Measurements from ENCODE around the gene SRGAP3.

Gene SRGAP3

DNA sequence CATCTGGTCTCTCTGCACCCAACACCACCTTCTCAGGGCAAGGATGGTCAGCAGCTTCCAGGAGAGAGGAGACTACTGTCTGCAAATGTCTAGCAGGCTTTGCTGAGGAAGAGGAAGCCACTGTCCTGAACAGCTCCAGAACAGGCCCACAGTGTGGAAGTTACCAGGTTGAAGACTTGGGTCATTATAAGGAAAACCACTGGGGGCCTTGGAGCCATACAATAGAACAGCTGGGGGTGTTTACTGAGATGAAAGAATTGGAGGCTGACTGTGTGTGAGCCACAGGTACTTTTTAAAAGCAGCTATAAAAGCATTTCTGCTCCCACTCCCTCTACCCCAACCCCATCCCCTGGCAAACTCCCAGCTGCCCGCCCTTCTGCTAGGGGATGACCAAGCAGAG, 24.2 kb downstream of the SRGAP3 start:
- DNase-seq (ENCODE audit: low read depth, low spot score) = no peak

- DNase-seq (ENCODE audit: low read depth, low spot score) = no peak
Measured at GRCh38 chr3:9224490-9224889, 25.0 kb downstream of the SRGAP3 start.

- no peak for DNase-seq (ENCODE audit: low read depth, low spot score)
Measured at GRCh38 chr3:9223672-9224071, 25.8 kb downstream of the SRGAP3 start.

DNA sequence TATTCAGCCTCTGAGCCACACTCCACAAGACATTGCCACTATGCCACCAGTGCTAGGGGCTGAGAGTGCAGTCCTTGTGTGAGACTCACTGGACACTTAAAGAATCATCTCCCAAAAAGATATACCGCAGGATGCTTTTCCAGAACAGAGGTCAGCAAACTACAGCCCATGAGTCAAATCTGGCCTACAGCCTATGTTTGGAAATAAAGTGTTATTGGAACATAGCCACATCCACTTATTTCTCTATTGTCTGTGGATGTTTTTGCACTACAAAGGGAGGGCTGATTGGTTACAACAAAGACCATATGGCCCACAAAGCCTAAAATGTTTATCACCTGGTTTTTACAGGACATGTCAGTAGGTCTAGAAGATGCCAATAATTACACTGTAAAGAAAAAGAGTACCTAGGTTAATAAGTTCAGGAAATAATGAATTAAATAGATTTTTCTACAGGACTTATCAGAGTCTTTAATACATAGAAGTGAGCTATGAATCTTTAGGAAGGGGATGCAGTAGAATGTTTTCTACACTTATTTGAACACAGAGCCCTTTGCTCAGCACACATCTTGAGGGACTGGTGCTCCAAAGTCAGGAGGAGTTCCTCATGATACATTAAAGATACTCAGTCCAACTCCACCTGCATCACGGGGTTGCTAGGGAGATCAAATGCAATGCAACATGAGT, 26.3 kb downstream of the SRGAP3 start:
- no peak for DNase-seq (ENCODE audit: low read depth, low spot score)

DNA sequence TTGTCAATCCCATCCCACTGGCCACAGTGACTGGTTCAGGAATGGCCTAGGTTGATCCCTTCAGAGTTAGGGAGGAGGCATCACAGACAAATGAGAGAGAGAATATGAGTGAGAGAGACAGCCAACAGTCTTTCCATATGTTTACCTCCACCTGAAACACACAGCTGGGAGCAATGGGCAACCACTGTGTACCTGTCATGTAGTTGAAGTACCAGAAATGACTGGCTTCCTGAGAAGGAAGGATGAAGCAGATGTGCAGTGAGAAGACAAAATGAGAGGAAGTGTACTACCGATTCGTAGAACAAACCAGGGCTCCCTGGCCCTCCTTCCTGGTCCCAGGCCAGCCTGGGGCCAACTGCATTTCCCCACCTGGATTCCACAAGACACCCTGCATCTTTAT, 27.4 kb downstream of the SRGAP3 start:
- no peak for DNase-seq (ENCODE audit: low read depth, low spot score)

GRCh38 chr3:9218514-9218846, 31.0 kb downstream of the SRGAP3 start:
- DNase-seq (ENCODE audit: low read depth, low spot score) = no peak

- no peak for DNase-seq (ENCODE audit: low read depth, low spot score)
Measured at GRCh38 chr3:9217784-9218513, 31.5 kb downstream of the SRGAP3 start.

DNA sequence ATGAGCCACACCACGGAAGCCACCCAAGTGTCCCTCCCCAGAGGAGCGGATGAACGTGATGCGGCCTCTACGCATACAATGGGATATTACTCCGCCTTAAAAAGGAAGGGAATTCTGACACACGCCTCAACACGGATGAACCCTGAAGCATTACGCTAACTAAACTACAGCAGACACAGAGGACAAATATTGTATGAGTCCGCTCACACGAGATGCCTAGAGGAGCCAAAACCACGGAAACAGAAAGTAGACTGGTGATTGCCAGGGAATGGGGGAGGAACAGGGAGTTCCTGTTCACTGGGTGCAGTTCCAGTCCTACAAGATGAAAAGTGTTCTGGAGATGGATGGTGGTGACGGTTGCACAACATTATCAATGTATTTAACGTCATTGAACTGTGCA, 32.7 kb downstream of the SRGAP3 start:
- DNase-seq (ENCODE audit: low read depth, low spot score) = no peak

- no peak for DNase-seq (ENCODE audit: low read depth, low spot score)
Measured at GRCh38 chr3:9214599-9214998, 34.8 kb downstream of the SRGAP3 start.

DNA sequence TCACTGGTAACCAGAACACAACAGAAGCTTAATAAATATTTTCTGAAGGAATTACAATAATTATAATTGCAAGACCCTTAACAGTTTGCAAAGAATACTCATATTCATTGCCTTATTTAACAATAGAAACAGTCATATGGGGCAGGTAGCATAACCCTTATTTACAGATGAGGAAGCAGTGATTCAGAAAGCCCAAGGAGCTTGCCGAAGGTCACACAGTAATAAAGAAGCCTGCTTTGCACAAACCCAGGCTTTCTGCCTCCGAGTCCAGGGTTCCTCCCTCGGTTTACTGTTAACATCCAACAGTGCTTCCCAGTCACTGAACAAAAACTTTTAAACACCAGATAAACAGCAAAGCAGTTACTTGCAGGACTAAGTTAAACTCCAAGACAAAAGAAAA, 35.3 kb downstream of the SRGAP3 start:
- DNase-seq (ENCODE audit: low read depth, low spot score) = no peak

DNA sequence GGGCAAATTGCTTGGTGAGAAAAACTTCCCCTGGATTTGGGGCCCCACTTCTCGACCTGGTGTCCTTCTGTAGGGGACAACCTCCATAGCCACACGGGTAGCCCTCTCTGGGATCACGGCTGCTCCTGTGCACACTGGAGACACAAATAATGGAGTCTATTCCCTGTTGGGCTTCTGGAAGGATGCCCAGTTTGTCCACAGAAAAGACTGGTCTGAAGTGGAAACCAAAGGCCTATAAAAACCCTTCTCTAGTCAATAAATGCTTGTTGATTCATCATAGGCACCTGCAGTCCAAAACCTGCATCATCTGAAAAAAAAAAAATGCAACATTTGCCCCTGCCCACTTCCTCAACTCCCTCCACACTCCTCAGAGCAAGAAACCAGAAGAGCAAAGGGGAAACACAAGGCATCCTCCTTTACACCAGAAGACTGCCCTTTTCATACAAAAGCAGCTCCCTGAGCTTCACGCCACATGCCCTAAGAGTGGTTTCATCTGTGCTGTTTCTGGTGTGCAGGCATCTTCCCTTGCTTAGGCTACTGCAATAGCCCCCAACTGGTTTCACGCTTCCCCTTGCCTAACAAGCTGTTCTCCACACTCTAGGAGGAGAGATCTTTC, 36.3 kb downstream of the SRGAP3 start:
- no peak for DNase-seq (ENCODE audit: low read depth, low spot score)

DNA sequence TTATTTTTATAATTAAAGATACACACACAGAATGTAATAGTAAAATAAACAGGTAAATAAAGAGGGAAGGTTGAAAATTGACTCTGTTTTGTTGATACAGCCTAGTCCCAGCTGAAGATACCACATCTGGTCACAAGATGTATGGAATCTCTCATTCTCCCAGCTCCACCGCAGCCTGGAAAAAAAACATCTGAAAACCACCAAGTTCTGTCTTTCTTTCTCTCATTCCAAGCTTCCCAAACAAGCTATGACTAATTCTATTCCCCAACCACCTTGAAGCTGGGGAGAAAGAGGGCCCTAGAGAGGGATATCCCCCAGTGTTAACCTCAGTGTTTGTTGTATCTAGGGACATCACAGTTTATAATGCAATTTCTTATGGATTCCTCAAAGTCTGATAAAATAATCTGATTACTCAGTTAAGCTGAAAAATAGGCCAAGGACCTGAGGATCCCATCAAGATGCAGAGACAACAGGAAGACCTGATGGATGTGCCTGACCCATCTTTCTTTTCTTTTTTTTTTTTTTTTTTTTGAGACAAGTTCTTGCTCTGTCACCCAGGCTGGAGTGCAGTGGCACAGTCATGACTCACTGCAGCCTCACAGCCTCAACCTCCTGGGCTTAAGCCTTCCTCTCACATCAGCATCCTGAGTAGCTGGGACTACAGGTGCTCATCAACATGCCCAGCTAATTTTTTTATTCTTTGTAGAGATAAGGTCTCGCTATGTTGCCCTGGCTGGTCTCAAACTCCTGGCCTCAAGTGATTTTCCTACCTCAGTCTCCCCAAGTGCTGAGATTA, 38.1 kb downstream of the SRGAP3 start:
- DNase-seq (ENCODE audit: low read depth, low spot score) = no peak

GRCh38 chr3:9209777-9210176, 39.7 kb downstream of the SRGAP3 start:
- no peak for DNase-seq (ENCODE audit: low read depth, low spot score)

- no peak for DNase-seq (ENCODE audit: low read depth, low spot score)
Measured at GRCh38 chr3:9208605-9209152, 40.8 kb downstream of the SRGAP3 start.

DNA sequence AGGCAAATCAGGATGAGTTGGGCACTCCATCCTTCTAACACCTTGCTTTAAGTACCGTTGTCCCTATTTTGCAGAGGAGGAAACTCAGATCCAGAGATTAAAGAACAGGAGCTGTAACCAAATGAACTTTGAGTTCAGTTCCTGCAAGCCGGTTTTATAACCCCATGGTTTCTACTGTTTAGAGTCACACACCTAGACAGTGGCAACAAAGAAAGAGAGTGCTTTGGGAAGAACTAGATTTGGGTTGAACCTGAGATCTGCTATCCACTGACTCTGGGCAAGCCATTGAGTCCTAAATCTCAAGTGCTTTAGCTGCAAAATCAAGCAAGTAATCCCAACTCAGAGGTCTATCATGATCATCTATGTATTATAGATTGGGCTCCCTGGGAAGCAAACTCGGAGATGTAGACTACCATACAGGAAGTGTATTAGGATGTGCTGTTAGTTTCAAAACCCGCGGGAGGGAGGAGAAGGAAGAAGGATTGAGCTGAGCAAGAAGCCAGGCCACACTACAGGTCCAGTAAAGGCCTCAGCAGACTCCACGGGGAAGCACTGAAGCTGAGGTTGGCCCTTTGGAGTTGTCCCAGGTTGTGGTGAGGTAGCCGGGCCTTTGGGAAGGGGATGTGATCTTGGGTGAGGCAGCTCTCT, 42.2 kb downstream of the SRGAP3 start:
- DNase-seq (ENCODE audit: low read depth, low spot score) = no peak

- DNase-seq (ENCODE audit: low read depth, low spot score) = no peak
Measured at GRCh38 chr3:9206287-9206686, 43.2 kb downstream of the SRGAP3 start.

DNA sequence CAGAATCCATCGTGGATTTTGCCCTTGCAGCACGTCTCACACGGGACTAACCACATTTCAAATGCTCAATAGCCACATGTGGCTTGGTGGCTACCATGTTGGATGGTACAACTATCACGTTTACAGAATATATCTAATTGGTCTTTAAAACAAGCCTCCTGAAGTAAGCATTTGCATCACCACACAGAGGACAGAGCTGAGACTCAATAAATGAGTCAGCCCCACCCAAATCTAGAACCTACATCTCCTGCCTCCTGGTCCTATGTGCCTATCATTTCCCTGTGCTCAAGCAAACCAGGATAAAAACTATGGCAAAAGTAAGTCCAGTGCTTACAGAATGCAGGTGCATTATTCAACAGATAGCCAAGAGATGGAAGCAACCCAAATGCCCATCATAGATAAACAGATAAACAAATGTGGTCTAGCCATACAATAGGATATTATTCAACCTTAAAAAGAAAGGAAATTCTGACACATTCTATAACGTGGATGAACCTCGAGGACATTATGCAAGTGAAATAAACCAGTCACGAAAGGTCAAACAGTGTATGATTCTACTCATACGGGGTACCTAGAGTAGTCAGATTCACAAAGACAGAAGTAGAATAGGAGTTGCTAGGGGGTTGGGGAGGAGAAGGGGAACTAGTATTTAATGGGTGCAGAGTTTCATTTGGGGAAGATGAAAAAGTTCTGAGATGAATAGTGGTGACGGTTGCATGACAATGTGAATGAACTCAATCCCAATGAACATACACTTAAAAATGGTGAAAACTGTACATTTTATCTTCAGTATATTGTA, 43.9 kb downstream of the SRGAP3 start:
- DNase-seq (ENCODE audit: low read depth, low spot score) = no peak

DNA sequence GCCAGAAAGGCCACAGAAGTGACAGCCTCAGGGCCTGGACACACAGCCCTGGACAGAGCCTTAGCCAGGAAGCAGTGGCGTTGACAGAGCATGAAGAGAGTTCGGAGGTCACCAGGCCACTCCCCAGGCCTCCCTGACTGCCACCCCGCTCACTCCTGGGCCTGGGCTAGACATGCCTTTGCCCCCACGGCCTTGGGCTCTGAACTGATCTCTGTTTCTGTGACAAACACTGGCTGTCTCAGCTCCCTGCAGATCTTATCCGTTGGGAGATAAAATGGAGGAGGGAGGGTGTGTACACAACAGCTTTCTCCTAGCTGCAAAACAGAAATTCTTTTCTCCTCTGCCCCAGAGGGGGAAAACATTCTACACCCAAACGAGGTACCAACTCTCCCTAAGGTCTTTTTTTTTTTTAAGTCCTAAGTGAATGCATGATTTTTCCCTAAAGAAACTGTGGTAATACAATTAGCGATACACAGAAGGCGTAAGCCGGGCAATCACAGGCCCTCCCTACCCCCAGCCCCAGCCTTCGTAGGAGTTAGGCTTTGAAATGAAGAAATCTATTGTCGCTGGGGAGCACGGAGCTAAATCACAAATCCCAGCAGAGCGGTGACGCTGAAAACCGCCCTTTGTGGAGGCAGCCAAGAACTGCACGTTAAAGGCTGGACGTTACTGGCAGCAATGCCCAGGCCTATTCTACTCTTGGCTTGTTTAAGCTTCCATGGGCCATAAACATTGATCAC, 45.0 kb downstream of the SRGAP3 start:
- DNase-seq (ENCODE audit: low read depth, low spot score) = no peak

DNA sequence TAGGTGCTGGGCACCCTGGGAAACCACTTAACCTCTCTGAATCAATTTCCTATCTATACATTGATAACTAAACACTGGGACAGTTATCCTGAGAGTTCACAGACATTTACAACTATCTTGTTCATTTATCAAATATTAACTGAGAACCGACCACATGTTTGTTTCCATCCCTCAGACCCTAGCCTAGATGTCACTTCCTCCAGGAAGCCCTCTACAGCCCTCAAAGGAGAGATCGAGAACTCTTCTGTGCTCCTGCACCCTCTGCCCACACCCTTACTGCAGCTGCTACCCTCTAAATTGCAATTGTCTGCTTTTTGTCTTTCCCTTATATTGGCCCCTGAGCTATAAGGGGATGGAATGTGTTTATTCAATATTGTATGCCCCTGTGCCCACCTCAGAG, 46.1 kb downstream of the SRGAP3 start:
- no peak for DNase-seq (ENCODE audit: low read depth, low spot score)

DNA sequence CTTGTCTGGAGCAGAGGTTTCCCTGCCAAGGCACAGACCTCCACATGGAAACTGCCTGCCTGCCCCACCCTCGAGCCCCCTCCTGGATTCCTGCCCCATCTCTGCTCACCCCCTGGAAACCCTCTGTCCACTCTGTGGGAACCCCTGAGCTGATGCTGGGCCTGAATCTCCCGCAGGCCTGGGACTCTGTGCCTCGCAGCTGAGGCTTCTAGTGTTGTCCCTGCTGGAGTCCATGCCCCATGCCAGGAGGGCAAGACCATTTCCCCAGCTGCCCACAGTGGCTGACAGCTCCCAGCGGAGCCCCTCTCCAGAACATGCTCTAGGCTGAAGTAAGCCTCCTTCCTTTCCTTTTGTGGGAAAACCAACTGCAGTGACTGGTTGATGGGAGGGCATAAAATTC, 46.9 kb downstream of the SRGAP3 start:
- DNase-seq (ENCODE audit: low read depth, low spot score) = no peak
